ENCODE data around the gene PIGH.
"Not testable (repeated sequence)": the region's sequence is repeated elsewhere in the genome, so short reads cannot be mapped to it uniquely, and the experiment has no call there.

DNA sequence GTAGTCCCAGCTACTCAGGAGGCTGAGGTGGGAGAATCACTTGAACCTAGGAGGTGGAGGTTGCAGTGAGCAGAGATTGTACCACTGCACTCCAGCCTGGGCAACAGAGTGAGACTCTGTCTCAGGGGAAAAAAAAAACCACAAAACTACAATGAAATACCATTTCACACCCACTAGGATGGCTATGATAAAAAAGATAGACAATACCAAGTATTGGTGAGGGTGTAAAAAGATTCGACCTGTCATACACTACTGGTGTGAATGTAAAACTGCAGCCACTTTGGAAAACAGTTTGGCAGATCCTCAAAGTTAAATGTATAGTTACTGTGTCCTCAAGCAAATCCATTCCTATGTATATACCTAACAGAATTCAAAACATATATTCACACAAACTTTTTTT is 26.1 kb upstream of the PIGH start:
- TF ChIP-seq EP300, POLR2A (IDR thresholded peaks at IDR 0.05): not testable (repeated sequence)

Measured in tibial nerve (tissue), 3 donors.